Hindlimb muscle (tissue), 1 donor: ENCODE measurements around the gene ADARB2. TPM values are rescaled to one million over a fixed set of nuclear protein-coding genes. Genes with fewer than 3 reads are reported as not detected.

Source experiments
- DNase-seq: peaks from one replicate; pipeline ENCODE4 v3.0.0-alpha.2; 2013
- polyA plus RNA-seq: library from polyadenylated mRNA; unstranded; fragments of 120-200 nt; gene quantifications from one replicate; pipeline ENCODE4 v1.2.1, GENCODE V29; 2013; ENCODE audit not compliant: insufficient read length

ADARB2 gene
- polyA plus RNA-seq, 1 donor: 0.04 TPM

DNA sequence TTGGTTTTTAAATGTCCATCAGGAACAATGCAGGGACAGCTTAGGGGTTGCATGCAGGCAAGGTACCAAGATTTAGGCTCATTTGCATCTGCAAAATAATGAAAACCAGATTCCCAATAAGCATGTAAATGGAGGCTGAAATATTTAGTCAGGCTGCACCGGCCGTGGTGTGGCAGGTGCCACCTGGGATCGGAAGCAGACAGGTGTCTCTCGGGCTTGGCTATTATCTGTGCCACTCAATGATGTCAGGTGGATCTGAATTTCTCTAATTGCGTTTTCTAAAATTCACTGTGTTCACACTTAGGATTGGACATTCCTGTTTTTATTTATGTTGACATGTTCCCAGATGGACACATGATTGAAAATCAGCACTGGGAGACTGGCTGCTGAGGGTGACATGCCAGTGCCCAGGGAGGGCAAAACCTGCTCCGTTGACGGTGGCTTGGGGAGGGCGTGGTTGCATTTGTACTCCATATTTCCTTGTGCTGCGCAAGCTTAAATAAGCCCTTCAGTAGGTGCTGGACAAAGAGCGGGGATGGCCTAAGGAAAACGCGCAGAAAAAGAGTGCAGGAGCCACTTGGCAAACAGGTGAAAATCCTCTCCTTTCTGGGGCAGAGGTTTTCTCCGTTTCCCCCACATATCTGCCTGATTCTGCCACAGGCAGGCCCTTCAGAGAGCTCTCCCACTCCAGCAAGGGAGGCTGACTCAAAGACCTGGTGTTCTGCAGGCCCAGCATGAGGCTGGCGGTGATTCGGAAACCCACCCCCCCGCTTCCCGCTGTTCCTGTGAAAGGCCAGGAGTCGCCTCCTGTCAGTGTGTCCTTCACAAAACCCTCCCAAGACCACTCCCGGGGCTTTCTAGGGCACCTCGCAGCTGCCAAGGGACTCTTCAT, 538.6 kb downstream of the ADARB2 start:
- DNase-seq: no peak

DNA sequence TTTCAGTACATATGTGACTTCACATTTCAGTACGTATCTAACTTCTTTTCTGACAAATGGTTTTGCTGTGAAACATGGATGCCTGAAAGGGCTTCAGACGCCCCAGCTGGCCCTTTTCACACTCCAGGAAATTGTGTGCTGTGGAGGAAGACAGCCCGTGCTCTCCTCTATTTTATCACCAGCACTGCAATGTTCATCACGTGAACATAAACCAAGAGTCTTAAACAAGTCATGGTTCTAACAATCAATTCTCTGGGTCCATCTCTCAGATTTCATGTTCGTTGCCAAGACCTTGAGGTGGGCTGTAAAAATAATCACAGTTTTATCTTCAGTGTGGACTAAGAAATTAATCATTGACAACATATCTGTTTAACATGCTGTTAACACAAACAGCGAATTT, 539.9 kb downstream of the ADARB2 start:
- no peak for DNase-seq

DNA sequence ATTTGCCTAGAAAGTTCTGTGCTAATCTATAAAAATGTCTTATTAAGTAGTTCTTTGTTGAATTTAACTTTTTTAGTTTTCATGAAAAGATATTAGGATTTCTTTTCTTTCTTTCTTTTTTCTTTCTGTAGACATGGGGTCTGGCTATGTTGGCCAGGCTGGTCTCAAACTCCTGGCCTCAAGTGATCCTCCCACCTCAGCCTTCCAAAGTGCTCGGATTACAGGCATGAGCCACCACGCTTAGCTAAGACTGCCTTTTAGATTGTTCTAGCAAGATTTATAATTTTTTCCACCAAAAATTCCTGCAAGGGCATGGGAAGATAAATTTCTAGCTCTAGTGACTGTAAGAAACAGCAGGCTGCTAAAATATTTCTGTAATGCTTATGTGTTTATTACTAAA, 540.7 kb downstream of the ADARB2 start:
- DNase-seq: no peak

DNA sequence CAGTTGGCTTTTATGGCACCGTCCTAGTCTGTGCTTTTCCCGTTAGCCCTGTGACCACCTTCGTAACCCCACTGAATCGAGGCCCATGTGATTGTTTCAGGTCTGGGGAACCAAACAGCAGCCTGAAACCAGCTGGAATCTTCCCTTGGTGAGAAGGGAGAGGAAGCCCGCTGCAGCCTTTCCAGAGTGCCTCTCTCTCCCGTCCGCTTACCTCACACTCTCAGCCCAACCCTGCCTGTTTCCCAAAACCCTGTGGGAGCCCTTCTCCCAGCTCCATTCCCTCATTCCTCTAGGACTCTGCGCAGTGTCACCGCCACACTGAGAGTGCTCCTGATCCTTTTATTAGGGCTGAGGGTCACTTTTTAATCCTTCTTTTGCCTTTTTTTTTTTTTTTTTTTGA, 541.5 kb downstream of the ADARB2 start:
- no peak for DNase-seq

DNA sequence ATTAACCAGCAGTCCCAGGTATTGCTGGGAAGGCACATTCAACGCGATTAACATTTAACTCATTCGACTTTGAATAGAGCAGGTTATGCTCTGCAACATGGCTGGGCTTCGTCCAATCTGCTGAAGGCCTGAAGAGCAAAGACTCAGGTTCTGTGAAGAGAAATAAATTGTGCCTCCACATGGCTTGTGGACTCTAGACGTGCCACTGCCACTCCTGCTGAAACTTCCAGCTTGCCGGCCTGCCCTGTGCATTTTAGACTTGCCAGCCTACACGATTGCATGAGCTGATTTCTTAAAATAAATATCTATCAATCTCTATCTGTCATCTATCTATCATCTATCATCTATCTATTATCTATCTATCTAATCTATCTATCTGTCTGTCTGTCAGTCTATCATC, 543.2 kb downstream of the ADARB2 start:
- no peak for DNase-seq

DNA sequence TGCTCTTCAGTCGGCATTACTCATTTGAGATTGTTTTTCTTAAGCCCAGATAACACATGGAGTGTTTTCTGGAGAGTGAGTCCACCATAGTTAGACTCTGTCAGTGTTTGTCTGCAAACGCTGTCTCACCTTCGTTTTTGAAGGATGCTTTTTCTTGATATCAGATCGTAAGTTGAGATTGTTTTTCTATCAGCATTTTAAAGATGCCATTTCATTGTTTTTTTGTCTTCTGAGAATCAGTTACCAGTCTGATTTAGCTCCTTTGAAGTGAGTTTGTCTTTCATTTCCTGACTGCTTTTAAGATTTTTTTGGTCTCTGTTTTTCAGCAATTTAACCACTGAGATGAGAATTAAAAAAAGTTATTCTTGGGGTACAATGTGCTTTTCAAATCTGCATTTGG, 543.8 kb downstream of the ADARB2 start:
- no peak for DNase-seq

DNA sequence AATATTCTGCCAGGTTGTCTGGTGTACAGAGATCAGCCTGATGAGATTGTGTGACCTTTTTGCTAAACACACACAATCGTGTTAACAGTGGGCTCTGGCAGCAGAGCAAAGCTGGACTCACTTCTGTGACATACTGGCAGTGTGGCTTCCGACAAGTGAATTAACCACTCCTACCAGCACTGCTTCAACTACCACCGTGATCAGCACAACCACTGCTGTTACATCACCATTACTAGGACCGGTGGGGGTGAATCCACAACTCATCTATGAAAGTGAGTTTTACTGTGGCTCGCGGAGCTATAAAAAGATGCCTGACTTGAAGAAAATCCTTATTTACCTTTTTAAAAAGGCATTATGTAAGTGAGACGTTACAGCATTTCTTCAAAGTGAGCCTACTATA, 545.6 kb downstream of the ADARB2 start:
- DNase-seq: no peak

DNA sequence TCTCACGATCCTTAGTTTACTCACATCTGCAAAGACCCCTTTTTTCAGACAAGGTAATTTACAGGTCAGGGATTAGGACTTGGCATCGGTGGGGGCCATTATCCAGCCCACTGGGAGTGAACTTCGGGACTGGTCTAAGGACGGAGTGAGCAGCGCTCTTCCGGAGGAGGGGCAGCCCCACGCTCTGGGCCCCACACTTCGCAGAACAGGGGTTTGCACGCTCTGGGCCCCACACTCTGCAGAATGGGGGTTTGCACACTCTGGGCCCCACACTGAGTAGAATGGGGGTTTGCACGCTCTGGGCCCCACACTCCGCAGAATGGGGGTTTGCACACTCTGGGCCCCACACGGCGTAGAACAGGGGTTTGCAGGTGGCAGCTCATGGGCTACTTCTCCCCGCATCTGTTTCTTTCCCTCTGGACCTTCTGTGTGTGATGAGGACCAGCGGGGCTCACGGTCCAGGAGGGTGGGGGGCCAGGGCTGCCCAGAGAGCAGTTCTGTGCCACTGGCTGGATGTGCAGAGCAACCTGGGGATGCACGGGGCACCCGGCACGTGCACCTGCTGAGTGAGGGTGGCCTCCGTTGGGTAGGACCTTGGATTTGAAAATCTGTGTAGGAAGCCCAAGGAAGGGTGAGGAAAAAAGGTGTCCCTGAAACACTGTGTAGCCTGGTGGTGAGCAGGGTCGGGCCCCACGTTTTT, 546.4 kb downstream of the ADARB2 start:
- no peak for DNase-seq

DNA sequence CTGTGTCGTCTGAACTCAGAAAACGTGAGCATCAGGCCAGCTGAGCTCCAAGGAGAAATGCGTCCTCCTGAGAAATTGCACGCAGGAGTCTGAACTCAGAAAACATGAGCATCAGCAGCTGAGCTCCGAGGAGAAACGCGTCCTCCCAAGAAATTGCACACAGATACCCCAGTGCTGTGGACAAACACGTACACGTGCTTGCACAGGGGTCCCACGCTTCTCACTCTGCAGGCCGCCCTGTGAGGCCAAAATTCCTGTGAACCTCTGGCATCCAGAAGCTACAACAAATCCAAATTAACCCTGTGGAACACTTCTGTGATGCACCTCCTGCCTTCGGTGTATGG, 547.3 kb downstream of the ADARB2 start:
- DNase-seq: no peak

DNA sequence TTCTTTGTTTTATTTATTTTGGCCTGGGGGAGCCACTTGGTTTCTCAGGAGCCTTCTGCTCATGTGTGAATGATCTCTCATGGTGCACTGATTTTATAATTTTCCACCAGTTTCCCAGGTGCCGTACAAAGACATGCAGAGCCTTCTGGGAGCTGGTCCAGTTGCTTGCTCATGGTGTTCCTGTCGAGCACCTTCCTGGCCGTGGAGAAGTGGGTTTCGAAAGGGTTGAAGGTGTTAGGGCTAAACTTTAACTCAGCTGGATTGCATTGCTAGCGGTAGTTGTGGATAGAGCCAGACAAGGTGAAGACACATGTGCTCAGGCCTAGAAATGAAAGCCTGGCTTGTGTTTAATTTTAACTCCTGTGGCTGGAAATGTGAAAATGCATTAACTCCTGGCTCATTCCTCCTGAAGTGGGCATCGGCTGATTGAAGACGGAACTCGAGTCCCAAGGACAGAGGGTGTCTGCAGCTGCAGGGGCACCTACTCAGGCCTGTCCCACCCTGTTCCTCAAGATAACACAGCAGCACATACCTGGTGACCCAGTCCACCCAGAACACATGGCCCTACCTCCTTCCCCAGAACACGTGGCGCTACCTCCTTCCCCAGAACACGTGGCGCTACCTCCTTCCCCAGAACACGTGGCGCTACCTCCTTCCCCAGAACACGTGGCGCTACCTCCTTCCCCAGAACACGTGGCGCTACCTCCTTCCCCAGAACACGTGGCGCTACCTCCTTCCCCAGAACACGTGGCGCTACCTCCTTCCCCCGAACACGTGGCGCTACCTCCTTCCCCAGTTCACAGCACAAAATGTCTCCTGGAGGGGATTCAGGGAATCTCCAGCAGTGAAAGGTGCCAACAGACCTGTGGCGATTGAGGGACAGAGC, 547.9 kb downstream of the ADARB2 start:
- no peak for DNase-seq

DNA sequence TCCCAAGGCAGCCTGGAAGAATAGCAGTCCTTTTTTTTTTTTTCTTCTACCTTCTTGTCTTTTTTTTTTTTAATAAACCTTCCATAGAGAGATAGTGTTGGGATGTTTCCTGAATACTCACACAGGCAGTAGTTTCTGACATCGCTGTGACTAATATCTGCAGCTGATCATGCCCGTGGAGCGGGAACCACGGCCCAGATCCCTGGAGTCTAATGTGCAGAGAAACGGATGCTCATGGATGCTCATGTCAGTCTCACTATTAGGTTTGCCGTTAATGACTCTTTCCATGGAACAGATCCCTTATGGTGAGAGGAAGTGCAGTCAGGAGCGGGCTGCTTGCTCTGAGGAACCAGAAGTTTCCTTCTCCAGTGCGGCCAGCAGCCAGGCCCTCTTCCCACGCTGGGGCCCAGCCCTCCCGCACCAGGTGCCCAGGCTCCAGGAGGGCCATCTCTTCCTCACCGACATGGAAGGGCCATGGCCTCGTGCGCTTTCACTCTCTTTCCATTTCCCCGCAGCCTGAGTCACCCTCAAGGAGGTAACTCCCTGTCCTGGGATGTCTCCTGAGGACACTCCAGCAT, 548.7 kb downstream of the ADARB2 start:
- DNase-seq: no peak

DNA sequence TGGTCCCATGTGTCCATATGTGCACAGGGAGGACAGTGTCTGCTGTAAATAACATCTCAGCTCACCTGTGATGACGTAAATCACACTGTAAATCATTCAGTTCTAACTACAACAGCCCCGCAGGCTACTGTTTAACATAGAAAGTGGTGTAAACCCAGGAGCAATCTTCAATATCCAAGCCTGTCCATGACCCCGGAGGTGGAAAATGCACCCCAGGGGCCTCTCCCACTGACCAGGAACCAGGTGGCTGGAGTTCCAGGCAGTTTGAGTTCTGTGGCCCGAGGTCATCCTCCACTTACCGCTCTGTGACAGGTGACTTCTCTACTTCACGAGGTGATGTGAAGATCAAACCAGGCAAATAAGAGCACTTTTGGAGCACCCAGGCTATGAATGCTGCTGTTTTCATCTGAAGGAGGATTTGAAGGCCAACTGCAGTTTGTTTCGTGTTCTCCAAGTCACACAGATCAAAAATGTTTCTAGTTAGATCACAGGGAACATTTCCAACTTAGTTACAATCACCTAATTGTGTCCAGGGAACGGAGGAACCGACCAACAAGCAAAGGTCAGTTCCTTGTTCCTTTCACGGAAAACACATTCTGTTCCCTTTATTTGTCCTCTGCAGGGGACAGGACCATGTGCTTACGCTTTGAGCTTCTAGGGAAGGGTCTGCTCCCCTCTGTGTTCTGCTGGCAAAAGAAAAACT, 549.3 kb downstream of the ADARB2 start:
- no peak for DNase-seq

DNA sequence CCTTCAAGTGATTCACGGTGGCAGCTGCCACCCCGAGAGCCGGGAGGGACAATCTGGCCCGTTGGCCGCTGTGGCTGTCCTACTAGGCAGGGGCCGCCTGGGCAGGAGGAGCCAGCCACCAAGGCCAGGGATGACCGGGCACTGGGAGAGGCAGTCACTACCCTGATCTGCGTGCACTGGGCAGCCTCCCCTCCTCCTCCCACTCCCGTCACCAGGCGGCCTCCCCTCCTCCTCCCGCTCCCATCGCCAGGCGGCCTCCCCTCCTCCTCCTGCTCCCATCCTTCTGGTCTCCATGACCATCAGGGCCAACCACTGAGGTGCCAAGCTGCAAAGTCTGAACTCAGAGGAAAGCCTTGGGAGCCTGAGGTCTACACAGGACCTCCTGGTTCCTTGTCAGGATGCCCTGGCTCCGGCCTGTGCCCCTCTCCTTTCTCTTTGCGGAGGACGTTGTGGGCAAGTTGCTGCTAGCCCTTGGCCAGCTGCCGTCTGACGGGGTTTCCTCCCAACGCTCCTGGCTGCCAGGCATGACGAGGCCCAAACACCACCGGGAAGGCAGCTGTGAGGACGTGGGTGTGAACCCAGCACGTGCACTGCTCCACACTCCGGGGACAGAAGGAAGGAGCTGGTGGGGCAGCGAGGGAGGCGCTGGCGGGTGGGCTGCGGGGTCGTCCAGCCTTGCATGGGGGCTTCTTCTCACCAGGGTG, 550.0 kb downstream of the ADARB2 start:
- no peak for DNase-seq

DNA sequence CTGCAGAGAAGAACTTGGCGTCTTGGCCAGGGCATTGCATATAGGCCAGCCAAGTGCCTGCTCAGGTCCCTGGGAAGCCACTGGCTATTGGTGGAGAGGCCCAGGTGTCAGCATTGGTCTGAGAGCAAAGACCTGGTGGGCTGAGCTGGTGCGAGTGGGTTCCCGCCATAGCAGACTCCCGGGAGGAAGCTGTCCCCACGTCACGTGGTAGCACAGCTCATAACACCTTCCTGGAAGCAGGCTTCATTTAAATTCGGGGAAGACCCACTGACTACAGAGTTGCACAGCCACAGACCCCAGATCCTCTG, 550.7 kb downstream of the ADARB2 start:
- no peak for DNase-seq

DNA sequence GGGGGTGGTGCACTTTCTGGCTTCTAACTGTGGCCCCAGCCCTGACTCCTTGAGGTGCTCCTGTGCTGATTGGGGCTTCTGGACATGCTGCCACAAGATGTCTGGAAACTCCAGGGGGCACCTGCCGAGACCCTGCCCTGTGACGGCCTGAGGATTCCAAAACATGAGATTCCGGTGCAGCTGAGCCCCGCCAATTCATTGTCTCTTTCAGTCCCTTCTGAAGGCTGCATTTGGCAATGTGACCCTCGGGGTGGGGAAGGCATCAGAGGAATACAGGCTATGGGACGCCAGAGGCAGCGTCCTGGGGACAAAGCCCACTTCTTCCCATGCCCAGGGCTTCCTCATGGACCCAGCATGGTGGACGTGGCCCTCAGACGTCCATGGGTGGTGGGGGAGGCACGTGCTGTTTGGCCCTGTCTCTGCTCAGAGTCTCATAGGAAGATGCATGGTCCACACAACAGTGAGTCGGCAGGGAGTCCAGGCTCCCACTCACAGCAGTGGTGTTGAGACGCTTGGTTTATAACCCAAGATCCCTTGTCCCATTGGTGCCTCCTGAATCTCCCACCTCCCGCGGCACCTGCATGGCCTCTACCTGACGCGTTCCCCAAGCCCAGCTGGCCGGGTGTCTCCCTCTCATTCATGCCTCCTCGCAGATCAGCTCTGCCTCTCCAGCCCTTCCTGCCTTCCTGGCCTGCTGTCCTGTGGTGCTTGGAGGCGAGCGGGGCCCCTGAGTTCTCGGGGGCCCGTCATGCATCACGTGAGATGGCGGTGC, 551.2 kb downstream of the ADARB2 start:
- no peak for DNase-seq

DNA sequence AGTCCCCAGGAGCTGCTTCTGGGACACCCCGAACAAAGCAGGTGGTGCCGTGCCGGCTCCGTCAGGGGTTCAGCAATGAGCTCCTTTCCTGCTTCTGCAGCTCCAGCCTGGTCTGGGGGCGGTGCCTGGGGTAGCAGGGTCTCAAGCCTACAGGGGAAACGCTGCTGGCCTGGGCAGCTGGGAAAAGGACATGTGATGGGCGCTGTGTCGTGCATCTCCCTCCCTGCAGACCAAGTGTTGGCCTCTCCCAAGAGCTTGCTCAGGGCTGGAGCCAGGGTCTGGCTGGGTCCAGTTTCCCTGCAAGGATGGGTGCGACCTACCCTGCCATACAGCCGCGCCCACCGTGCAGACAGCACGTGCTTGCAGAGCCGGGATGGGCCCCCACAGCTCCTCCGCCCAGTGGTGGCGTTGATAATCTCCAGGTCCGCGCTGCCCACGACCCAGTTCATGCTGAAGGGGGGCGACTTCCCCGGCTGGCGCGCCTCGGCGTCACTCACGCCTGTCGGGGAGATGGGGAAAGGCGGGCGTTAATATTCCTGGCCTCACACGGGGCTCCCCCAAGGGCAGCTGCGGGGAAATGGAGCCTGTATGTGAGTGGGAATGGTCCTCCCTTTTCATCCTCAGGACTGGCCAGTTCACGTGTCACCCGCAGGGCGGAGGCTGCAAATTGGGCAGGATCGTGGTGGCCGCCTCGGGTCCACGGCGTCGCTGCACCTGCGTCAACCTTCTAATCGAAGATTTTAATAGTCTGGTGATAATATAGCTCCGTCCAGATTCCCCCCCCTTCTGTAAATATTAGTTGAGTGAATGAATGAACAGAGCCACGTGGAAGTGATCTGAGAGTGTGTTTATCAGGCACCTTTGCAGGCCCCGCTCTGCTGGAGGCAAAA, 552.5 kb downstream of the ADARB2 start:
- no peak for DNase-seq

DNA sequence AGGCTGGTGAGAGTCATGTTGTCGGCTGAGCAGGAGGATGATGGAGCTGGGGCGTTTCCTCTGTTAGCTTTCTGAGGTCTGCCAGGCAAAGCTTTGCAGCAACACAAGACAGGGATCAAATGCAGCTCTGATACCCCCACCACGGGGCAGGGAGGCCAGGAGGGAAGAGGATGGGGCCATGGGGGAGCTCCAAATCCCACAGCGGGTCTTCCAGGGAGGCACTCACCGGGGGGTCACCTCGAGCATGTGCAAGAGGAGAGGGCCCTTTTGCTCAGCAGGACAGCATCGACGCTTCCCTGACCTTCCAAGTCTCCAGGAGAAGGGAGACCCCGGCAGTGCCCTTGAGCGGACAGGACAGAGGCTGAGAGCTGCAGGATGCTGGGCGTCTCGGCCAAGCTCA, 553.6 kb downstream of the ADARB2 start:
- DNase-seq: no peak

DNA sequence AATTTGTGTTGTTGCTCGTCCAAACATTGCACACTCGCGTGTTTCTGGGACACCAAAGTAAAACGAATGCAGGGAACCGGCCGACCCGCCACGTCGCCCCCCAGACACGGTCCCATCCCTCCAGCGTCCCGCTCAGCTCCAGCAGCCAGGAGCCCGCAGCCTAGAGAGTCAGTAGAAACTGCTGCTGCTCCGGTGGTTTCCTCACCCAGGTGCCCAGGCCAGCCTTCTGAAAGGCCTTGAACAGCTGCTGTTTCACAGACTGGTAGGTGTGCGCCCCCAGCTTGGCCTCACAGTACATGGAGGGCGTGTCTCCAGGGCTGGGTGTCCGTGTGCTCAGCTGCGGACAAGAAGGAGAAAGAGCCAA, 554.3 kb downstream of the ADARB2 start:
- DNase-seq: no peak

DNA sequence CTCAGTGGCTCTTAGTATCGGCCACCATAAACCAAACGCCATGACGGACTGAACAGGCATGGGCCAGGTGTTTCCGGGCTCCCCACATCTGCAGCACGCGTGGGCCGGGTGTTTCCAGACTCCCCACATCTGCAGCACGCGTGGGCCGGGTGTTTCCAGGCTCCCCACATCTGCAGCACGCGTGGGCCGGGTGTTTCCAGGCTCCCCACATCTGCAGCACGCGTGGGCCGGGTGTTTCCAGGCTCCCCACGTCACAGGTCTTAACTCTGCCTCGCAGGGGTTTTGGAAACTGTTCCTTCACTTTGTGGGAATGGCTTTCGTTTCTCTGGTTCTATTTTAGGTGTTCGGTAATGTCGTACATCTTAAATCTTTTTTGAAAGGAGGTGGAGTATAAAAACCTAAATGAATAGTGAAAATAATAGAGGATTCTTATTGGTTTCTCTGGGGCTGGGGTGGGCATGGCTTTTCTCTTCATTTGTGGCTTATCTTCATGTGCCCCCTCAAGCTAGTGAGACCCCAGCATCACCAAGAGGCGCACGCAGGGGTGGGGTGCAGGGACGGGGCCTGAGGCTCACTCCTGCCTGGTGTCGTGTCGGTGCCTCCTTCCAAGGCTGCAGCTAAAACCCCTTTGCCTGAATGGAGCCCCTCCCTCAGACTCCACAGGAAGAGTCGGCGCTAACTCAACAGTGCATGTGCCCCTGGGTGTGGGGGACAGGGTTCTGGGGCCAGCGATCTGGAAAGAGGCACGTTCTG, 554.9 kb downstream of the ADARB2 start:
- no peak for DNase-seq
